Measurements from ENCODE around the gene ATP5MC3. TPM values are rescaled to one million over a fixed set of nuclear protein-coding genes. Genes with fewer than 3 reads are reported as not detected.

The ATP5MC3 gene
- total RNA-seq, 1 donor from 2014 or later, result 169 TPM

DNA sequence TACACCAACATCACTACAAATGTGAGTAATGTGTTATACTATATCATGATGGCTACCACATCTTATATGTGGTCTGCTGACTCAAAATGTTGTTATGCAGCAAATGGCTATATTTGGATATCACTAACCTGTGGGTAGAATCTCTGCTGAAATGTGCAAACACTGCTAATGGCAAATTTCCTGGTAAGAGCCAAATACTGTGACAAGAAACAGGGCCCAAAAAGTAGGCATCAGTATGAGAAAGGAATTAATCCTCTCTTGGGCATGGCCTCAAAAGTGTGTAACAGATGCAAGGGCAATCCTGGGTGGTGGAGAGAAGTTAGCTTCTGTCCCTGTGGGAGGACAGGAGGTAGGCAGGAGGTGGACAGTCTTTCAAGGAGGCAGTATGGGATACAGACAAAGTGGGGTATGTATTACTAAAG lies 26.8 kb downstream of the ATP5MC3 start:
- no peaks in the 10 kb centered on the region for H3K9me3 ChIP-seq (ENCODE audit: control insufficient read depth in 3 of 3, low read length in 3 of 3)
- H3K36me3 ChIP-seq (ENCODE audit: control insufficient read depth in 3 of 3, insufficient read depth in 3 of 3, low read length in 3 of 3), result peaks cover 0 to 2% (median 2%) of the 10 kb centered on the region in 3 donors
- H3K4me1 ChIP-seq (ENCODE audit: control insufficient read depth in 3 of 3, insufficient read depth in 3 of 3, low read length in 3 of 3), result peaks cover 5 to 13% (median 10%) of the 10 kb centered on the region in 3 donors
- no peak overlapping the region for H3K9ac ChIP-seq (ENCODE audit: low read depth in 1 of 3, low read length in 3 of 3)
- H3K4me3 ChIP-seq (ENCODE audit: low read length in 3 of 3), result no peak overlapping the region
- no peak overlapping the region for H3K27ac ChIP-seq (ENCODE audit: low read depth, low read length)
- H3K27me3 ChIP-seq (ENCODE audit: control insufficient read depth in 3 of 3, insufficient read depth in 3 of 3, low read length in 3 of 3), result no peaks in the 10 kb centered on the region

DNA sequence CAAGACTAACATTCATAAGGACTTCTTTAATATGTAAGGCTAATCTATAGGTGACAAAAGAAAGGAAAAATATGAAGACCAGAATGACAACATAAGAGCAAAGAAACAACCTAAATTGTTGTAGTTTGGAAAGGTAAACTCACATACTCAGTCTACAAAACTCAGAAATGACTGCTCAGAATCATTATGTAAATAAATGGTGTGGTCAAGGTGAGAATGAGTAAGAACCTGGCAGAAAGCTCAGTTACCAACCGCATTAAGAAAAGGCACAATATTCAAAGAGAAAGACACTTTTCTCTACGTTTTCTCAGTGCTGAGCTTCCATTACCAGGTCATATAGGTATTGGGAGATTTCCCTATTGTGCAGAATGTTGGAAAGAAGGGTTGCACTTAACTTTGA lies 29.3 kb downstream of the ATP5MC3 start:
- H3K9ac ChIP-seq (ENCODE audit: low read depth in 1 of 3, low read length in 3 of 3), result no peak overlapping the region
- H3K9me3 ChIP-seq (ENCODE audit: control insufficient read depth in 3 of 3, low read length in 3 of 3), result no peaks in the 10 kb centered on the region
- H3K27ac ChIP-seq (ENCODE audit: low read depth, low read length), result no peak overlapping the region
- peaks cover 5 to 9% (median 6%) of the 10 kb centered on the region in 3 donors for H3K4me1 ChIP-seq (ENCODE audit: control insufficient read depth in 3 of 3, insufficient read depth in 3 of 3, low read length in 3 of 3)
- peaks cover 0 to 5% (median 2%) of the 10 kb centered on the region in 3 donors for H3K36me3 ChIP-seq (ENCODE audit: control insufficient read depth in 3 of 3, insufficient read depth in 3 of 3, low read length in 3 of 3)
- H3K27me3 ChIP-seq (ENCODE audit: control insufficient read depth in 3 of 3, insufficient read depth in 3 of 3, low read length in 3 of 3), result no peaks in the 10 kb centered on the region
- H3K4me3 ChIP-seq (ENCODE audit: low read length in 3 of 3), result no peak overlapping the region

DNA sequence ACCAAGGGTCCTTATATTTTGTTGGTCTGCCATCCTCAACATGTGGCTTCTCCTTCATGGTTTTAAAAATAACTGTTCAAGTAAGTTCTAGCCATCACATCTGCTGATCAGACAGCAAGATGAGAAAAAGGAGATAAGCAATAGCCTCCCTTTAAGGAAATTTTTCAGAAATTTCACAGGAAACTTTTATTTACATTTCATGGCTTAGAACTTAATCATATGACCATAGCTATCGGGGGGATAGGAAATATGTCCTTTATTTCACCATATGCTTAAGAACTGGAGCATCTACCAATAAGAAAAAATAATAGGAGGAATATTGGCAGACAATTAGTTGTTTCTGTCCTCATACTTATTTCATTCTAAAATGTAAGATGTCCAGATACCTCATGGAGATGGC lies 29.7 kb downstream of the ATP5MC3 start:
- Histone ChIP-seq H3K4me3 (ENCODE audit: low read length in 3 of 3) (no peak overlapping the region), H3K9me3 (ENCODE audit: control insufficient read depth in 3 of 3, low read length in 3 of 3) (no peaks in the 10 kb centered on the region), H3K27me3 (ENCODE audit: control insufficient read depth in 3 of 3, insufficient read depth in 3 of 3, low read length in 3 of 3) (no peaks in the 10 kb centered on the region), H3K4me1 (ENCODE audit: control insufficient read depth in 3 of 3, insufficient read depth in 3 of 3, low read length in 3 of 3) (peaks cover 3 to 7% (median 4%) of the 10 kb centered on the region in 3 donors), H3K27ac (ENCODE audit: low read depth, low read length) (no peak overlapping the region), H3K36me3 (ENCODE audit: control insufficient read depth in 3 of 3, insufficient read depth in 3 of 3, low read length in 3 of 3) (peaks cover 0 to 5% (median 2%) of the 10 kb centered on the region in 3 donors), H3K9ac (ENCODE audit: low read depth in 1 of 3, low read length in 3 of 3) (no peak overlapping the region)

DNA sequence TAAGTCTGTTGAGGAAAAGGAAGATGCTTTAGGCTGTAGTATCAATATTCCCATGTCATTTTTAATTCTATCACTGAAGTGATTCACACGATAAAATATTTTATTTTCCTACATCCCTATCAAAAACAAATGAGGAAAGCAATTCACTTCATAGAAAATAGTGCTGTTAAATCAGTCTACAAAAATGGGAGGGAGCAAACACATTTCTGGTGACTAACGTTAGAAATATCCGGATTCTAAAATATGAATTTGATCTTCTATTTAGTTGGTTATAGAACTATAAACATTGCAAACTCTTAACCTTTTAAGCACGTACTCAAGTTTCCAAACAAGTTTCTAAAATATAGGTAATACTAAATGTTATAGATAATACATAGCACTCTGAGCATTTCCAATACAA lies 34.3 kb downstream of the ATP5MC3 start:
- Histone ChIP-seq H3K9me3 (ENCODE audit: control insufficient read depth in 3 of 3, low read length in 3 of 3) (no peaks in the 10 kb centered on the region), H3K9ac (ENCODE audit: low read depth in 1 of 3, low read length in 3 of 3) (no peak overlapping the region), H3K4me1 (ENCODE audit: control insufficient read depth in 3 of 3, insufficient read depth in 3 of 3, low read length in 3 of 3) (peaks cover 0 to under 1% (median 0%) of the 10 kb centered on the region in 3 donors), H3K27me3 (ENCODE audit: control insufficient read depth in 3 of 3, insufficient read depth in 3 of 3, low read length in 3 of 3) (no peaks in the 10 kb centered on the region), H3K27ac (ENCODE audit: low read depth, low read length) (no peak overlapping the region), H3K36me3 (ENCODE audit: control insufficient read depth in 3 of 3, insufficient read depth in 3 of 3, low read length in 3 of 3) (peaks cover 0 to 5% (median 0%) of the 10 kb centered on the region in 3 donors), H3K4me3 (ENCODE audit: low read length in 3 of 3) (no peak overlapping the region)

DNA sequence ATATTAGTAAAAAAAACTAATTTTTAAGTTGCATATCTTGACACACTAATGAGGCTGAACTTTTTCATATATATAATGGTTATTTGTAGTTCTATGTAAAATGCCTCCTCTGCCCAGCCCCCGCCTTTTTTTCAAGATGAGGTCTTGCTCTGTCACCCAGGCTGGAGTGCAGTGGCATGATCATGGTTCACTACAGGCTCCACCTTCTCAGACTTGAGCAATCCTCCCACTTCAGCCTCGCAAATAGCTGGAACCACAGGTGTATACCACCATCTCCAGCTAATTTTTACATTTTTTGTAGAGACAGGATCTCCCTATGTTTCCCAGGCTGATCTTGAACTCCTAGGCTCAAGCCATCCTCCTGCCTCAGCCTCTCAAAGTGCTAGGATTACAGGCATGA lies 37.8 kb downstream of the ATP5MC3 start:
- Histone ChIP-seq H3K9ac (ENCODE audit: low read depth in 1 of 3, low read length in 3 of 3) (no peak overlapping the region), H3K9me3 (ENCODE audit: control insufficient read depth in 3 of 3, low read length in 3 of 3) (no peaks in the 10 kb centered on the region)

DNA sequence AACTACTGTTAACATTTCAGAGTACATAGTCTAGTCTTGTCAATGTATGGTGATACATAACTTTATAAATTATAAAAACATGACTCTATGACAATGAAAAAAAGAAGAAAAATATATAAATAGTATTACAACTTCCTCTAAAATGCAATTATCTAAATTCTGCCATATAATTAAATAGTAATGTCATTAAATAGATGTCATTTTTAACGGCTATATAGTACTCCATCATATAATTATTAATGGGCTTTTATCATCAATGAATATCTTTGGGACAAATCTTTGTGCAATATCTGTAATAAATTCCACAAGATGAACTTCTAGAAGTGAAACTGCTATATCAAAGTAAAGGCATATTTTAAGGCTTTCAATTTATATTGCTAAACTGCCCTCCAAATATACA lies 38.3 kb downstream of the ATP5MC3 start:
- no peak overlapping the region for H3K4me3 ChIP-seq (ENCODE audit: low read length in 3 of 3)
- no peaks in the 10 kb centered on the region for H3K36me3 ChIP-seq (ENCODE audit: control insufficient read depth in 3 of 3, insufficient read depth in 3 of 3, low read length in 3 of 3)
- no peak overlapping the region for H3K27ac ChIP-seq (ENCODE audit: low read depth, low read length)
- no peaks in the 10 kb centered on the region for H3K27me3 ChIP-seq (ENCODE audit: control insufficient read depth in 3 of 3, insufficient read depth in 3 of 3, low read length in 3 of 3)
- no peaks in the 10 kb centered on the region for H3K9me3 ChIP-seq (ENCODE audit: control insufficient read depth in 3 of 3, low read length in 3 of 3)
- no peaks in the 10 kb centered on the region for H3K4me1 ChIP-seq (ENCODE audit: control insufficient read depth in 3 of 3, insufficient read depth in 3 of 3, low read length in 3 of 3)
- no peak overlapping the region for H3K9ac ChIP-seq (ENCODE audit: low read depth in 1 of 3, low read length in 3 of 3)

More for the DNA sequence above, 37.8 kb downstream of the ATP5MC3 start:
- Histone ChIP-seq H3K27ac (ENCODE audit: low read depth, low read length) (no peak overlapping the region), H3K36me3 (ENCODE audit: control insufficient read depth in 3 of 3, insufficient read depth in 3 of 3, low read length in 3 of 3) (no peaks in the 10 kb centered on the region), H3K27me3 (ENCODE audit: control insufficient read depth in 3 of 3, insufficient read depth in 3 of 3, low read length in 3 of 3) (no peaks in the 10 kb centered on the region), H3K4me3 (ENCODE audit: low read length in 3 of 3) (no peak overlapping the region), H3K4me1 (ENCODE audit: control insufficient read depth in 3 of 3, insufficient read depth in 3 of 3, low read length in 3 of 3) (no peaks in the 10 kb centered on the region)

DNA sequence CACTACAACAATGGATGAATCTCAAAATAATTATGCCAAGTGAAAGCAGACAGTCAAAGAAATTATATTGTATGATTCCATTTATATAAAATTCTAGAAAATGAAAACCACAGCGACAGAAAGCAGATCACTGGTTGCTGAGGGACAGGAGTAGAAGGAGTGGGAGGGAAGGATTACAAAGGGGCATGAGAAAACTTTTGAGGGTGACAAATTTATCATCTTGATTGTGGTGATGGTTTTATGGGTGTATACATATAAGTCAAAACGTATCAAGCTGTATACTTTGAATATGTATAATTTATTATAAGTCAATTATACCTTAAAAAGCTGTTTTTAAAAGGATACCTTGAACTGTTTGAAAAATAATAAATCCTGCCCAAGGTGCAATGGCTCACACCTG lies 41.2 kb downstream of the ATP5MC3 start:
- no peaks in the 10 kb centered on the region for H3K36me3 ChIP-seq (ENCODE audit: control insufficient read depth in 3 of 3, insufficient read depth in 3 of 3, low read length in 3 of 3)
- H3K4me3 ChIP-seq (ENCODE audit: low read length in 3 of 3), result no peak overlapping the region
- no peak overlapping the region for H3K9ac ChIP-seq (ENCODE audit: low read depth in 1 of 3, low read length in 3 of 3)
- H3K4me1 ChIP-seq (ENCODE audit: control insufficient read depth in 3 of 3, insufficient read depth in 3 of 3, low read length in 3 of 3), result no peaks in the 10 kb centered on the region
- H3K27me3 ChIP-seq (ENCODE audit: control insufficient read depth in 3 of 3, insufficient read depth in 3 of 3, low read length in 3 of 3), result no peaks in the 10 kb centered on the region
- no peak overlapping the region for H3K27ac ChIP-seq (ENCODE audit: low read depth, low read length)
- H3K9me3 ChIP-seq (ENCODE audit: control insufficient read depth in 3 of 3, low read length in 3 of 3), result no peaks in the 10 kb centered on the region

DNA sequence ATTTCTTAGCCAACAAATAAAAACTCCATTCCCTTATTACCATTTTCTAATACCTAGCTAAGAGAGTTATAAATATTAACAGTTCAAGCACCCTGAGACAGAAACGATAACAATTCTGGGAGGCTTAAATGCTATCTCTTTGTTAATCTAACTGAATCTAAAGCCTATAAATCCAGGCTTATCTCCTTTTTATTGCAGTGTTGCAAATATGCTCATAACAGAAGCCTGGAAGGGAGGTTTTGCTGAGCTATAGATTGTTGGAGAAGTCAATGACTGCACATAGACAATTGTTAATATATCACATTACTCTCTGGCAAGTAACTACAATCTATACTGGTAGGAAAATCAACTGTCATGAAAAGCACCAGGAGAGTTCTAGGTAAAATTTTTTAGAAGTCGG lies 43.7 kb downstream of the ATP5MC3 start:
- no peaks in the 10 kb centered on the region for H3K27me3 ChIP-seq (ENCODE audit: control insufficient read depth in 3 of 3, insufficient read depth in 3 of 3, low read length in 3 of 3)
- H3K36me3 ChIP-seq (ENCODE audit: control insufficient read depth in 3 of 3, insufficient read depth in 3 of 3, low read length in 3 of 3), result peaks cover 0 to 3% (median 0%) of the 10 kb centered on the region in 3 donors
- no peak overlapping the region for H3K9ac ChIP-seq (ENCODE audit: low read depth in 1 of 3, low read length in 3 of 3)
- no peaks in the 10 kb centered on the region for H3K9me3 ChIP-seq (ENCODE audit: control insufficient read depth in 3 of 3, low read length in 3 of 3)
- H3K4me3 ChIP-seq (ENCODE audit: low read length in 3 of 3), result no peak overlapping the region
- H3K27ac ChIP-seq (ENCODE audit: low read depth, low read length), result no peak overlapping the region
- H3K4me1 ChIP-seq (ENCODE audit: control insufficient read depth in 3 of 3, insufficient read depth in 3 of 3, low read length in 3 of 3), result no peaks in the 10 kb centered on the region

DNA sequence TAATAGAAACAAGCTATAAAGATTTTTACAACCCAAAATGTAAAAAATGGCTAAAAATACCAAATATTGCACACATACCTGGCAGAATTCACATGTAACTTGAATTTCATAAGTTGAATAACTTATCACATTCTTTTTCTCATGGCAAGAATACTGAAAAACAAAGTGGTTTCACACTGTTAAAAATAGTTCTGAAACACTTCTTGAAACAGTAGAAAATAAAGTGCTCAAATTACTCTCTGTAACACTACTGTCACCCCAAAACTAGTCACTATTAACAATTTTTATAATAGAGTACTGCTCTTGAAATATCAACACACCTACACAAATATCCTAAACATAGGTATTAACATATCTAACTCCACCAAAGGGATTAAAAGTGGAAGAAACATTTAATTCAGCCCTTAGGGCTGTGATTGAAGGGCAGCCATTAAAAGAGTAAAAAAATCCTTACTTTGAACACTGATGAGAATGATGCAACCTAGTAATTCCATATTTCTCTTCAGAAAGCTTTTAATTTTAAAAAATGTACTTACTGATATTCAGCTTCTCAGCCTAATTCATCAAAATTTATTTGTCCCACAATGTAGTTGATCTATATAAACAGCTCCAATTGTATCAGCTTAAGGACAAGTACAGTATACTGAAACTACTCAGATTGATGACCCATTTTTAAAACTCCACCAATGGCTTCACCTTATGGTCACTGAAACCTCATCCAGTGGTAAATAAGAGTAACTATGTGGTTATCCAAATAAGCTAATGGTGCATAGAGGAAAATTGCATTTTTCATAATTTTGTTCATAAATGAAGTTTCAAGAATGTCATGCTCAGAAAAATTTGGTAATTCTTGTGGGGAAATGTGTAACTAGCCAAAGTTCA lies 44.9 kb downstream of the ATP5MC3 start:
- Histone ChIP-seq H3K9me3 (ENCODE audit: control insufficient read depth in 3 of 3, low read length in 3 of 3) (no peaks in the 10 kb centered on the region), H3K27ac (ENCODE audit: low read depth, low read length) (no peak overlapping the region), H3K4me3 (ENCODE audit: low read length in 3 of 3) (no peak overlapping the region), H3K27me3 (ENCODE audit: control insufficient read depth in 3 of 3, insufficient read depth in 3 of 3, low read length in 3 of 3) (no peaks in the 10 kb centered on the region), H3K36me3 (ENCODE audit: control insufficient read depth in 3 of 3, insufficient read depth in 3 of 3, low read length in 3 of 3) (peaks cover 0 to 3% (median 0%) of the 10 kb centered on the region in 3 donors), H3K4me1 (ENCODE audit: control insufficient read depth in 3 of 3, insufficient read depth in 3 of 3, low read length in 3 of 3) (no peaks in the 10 kb centered on the region), H3K9ac (ENCODE audit: low read depth in 1 of 3, low read length in 3 of 3) (no peak overlapping the region)

DNA sequence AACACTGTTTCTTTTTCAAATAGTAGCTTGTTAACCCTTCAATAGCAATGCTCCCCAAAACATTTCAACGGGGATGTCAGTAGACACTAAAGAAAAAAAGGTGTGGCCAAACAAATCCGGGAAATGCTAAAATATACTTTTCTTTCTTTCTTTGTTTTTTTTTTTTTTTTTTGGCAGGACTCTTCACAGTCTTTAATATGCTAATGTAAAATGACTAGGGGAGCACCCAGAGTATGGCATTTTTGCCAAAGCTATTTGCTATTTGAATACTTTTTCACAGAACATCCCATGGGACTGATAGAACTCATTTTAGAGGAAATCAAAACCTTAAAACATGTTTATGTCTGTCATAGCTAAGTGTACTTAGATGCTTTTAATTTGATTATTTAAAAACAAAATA lies 45.6 kb downstream of the ATP5MC3 start:
- no peaks in the 10 kb centered on the region for H3K9me3 ChIP-seq (ENCODE audit: control insufficient read depth in 3 of 3, low read length in 3 of 3)
- H3K4me1 ChIP-seq (ENCODE audit: control insufficient read depth in 3 of 3, insufficient read depth in 3 of 3, low read length in 3 of 3), result no peaks in the 10 kb centered on the region
- H3K4me3 ChIP-seq (ENCODE audit: low read length in 3 of 3), result no peak overlapping the region
- H3K9ac ChIP-seq (ENCODE audit: low read depth in 1 of 3, low read length in 3 of 3), result no peak overlapping the region
- peaks cover 0 to 3% (median 0%) of the 10 kb centered on the region in 3 donors for H3K36me3 ChIP-seq (ENCODE audit: control insufficient read depth in 3 of 3, insufficient read depth in 3 of 3, low read length in 3 of 3)
- H3K27me3 ChIP-seq (ENCODE audit: control insufficient read depth in 3 of 3, insufficient read depth in 3 of 3, low read length in 3 of 3), result no peaks in the 10 kb centered on the region
- H3K27ac ChIP-seq (ENCODE audit: low read depth, low read length), result no peak overlapping the region
